ENCODE results near the gene LSM7. TPM values are rescaled to one million over a fixed set of nuclear protein-coding genes. Genes with fewer than 3 reads are reported as not detected.
A peak's percentile ranks its signal among the peaks of the same experiment; 100 is the strongest.

The LSM7 gene
- total and polyA plus RNA-seq, 2 experiments from 2014 or later = 91.4 to 118 TPM

DNA sequence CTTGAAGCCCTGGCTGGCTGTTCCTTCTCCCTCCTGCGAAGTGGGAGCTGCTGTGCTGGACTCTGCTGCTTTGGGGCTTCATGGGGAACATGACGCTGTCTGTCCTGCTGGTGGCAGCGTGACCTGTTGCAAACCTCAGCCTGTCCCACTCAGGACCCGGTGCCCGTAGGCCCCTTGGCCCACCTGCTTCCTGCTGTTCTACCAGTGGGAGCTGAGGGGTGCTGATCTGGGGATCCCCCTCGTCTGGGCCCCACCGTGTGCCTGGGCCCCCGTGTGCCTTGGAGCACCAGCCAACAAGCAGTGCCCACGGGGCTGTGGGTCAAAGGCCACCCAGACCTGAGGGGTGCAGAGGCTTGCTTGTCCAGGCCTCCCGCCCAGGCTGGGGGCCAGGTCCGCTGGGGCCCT is 5.4 kb upstream of the LSM7 start:
- in situ Hi-C loops (cut with MboI) = no loop called here
- Histone ChIP-seq H3K9ac (no peak overlapping the region), H3K27me3 (replicated peaks; ENCODE audit: insufficient read depth) (no peaks in the 10 kb centered on the region), H3K4me2 (ENCODE audit: unreplicated experiment) (no peak overlapping the region), H3K9me2 (ENCODE audit: insufficient read depth) (no peaks in the 10 kb centered on the region), H3K4me1 (ENCODE audit: insufficient read depth) (peaks cover 6% of the 10 kb centered on the region; the same call in 1 of the 2 replicates), H3K27ac (no peak overlapping the region), H3K36me3 (ENCODE audit: low read depth) (no peaks in the 10 kb centered on the region), H2AFZ (no peak overlapping the region), H3F3A (ENCODE audit: insufficient read depth) (peaks cover 16% of the 10 kb centered on the region; the same call in 1 of the 2 replicates), H4K20me1 (ENCODE audit: insufficient read depth) (no peaks in the 10 kb centered on the region; the same call in 1 of the 2 replicates), H3K4me3 (no peak overlapping the region), H3K79me2 (ENCODE audit: insufficient read depth) (peaks cover 82% of the 10 kb centered on the region), H3K9me3 (ENCODE audit: low read depth) (no peaks in the 10 kb centered on the region)
- DNase-seq = no peak
- WGBS, 2 experiments (ENCODE audit: low coverage in 1 of 2, low lambda C conversion rate in 2 of 2, missing lambda C conversion rate in 2 of 2) = 69 to 73% methylated on average over 10 to 11 of the region's 11 CpGs
- TF ChIP-seq EZH2 (IDR thresholded peaks at IDR 0.05; ENCODE audit: insufficient read depth, poor library complexity, severe bottlenecking) (no peak), EZH2phosphoT487 (IDR thresholded peaks at IDR 0.05; ENCODE audit: insufficient read depth, low read depth) (no peak)

DNA sequence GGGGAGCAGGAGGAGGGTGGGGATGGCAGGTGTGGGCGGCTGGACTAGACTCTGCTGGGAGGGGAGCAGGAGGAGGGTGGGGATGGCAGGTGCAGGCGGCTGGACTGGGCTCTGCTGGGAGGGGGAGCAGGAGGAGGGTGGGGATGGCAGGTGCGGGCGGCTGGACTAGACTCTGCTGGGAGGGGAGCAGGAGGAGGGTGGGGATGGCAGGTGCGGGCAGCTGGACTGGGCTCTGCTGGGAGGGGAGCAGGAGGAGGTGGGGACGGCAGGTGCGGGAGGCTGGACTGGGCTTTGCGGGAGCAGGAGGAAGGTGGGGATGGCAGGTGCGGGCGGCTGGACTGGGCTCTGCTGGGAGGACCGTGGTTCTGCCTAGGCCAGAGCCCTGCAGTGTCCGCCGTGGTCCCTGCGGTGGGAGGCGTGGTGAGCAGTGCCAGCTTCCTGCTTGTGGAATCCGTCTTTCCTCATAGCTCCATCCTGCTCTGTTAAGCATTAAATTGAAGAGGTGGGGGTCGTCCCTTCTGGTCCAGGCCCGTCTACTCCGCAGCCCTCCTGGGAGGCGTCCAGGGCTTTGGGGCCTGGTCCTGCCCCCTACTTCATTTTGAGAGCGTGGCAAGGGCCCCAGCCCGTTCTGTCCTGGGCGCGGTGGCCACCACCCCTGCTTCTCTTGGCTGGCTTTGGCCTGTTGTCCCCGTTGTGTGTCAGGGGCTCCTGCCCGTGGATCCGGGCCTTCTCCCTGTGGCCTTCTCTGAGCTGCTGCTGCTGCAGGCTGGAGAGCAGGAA is 4.8 kb upstream of the LSM7 start:
- H3K27ac ChIP-seq = no peak overlapping the region
- H3K36me3 ChIP-seq (ENCODE audit: low read depth) = no peaks in the 10 kb centered on the region

DNA sequence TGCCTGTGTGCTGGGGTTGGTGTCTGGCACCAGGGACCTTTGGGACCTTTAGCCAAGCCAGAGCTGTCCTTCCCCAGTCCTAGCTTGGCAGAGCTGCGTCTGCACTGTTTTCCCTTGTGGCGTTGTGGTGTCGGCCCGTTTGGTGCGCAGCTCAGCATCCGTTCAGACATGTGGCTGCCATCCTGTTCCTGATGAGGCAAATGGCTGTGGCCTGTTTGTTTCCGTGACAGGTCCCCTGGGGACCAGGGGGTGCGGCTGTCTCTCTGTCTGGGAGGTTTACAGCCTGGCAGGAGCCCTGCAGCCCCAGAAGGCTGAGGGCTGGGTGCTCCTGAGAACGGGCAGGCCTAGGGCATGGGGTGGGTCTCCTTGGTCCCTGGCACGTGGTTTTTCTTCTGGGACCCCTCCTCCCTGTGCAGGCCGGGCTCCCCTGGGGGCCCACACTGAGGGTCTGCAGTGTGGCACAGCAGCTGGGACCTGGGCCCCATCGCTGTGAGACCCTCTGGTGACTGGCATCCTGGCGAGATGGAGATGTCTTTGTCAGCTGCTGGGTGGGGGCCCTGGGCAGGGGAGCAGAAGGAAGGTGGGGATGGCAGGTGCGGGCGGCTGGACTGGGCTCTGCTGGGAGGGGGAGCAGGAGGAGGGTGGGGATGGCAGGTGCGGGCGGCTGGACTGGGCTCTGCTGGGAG is 4.1 kb upstream of the LSM7 start:
- TF ChIP-seq EZH2phosphoT487 (IDR thresholded peaks at IDR 0.05; ENCODE audit: insufficient read depth, low read depth) = no peak
- TF ChIP-seq EZH2 (IDR thresholded peaks at IDR 0.05; ENCODE audit: insufficient read depth, poor library complexity, severe bottlenecking) = no peak
- Histone ChIP-seq H4K20me1 (ENCODE audit: insufficient read depth) (no peaks in the 10 kb centered on the region; the same call in 1 of the 2 replicates), H3K36me3 (ENCODE audit: low read depth) (no peaks in the 10 kb centered on the region), H3K4me3 (no peak overlapping the region), H3K27ac (no peak overlapping the region), H3K9me2 (ENCODE audit: insufficient read depth) (no peaks in the 10 kb centered on the region), H3K4me1 (ENCODE audit: insufficient read depth) (peaks cover 6% of the 10 kb centered on the region; the same call in 1 of the 2 replicates), H3K79me2 (ENCODE audit: insufficient read depth) (peaks cover 88% of the 10 kb centered on the region), H3F3A (ENCODE audit: insufficient read depth) (peaks cover 16% of the 10 kb centered on the region; the same call in 1 of the 2 replicates), H3K4me2 (ENCODE audit: unreplicated experiment) (no peak overlapping the region), H2AFZ (no peak overlapping the region), H3K27me3 (replicated peaks; ENCODE audit: insufficient read depth) (no peaks in the 10 kb centered on the region), H3K9ac (peak overlapping the region; percentile 11; the same call in 1 of the 2 replicates), H3K9me3 (ENCODE audit: low read depth) (no peaks in the 10 kb centered on the region)
- DNase-seq = no peak
- in situ Hi-C loops (cut with MboI) = no loop called here
- WGBS, 2 experiments (ENCODE audit: low coverage in 1 of 2, low lambda C conversion rate in 2 of 2, missing lambda C conversion rate in 2 of 2) = 47 to 51% methylated on average over 13 to 17 of the region's 17 CpGs

More for the DNA sequence above, 4.8 kb upstream of the LSM7 start:
- Histone ChIP-seq H3K4me2 (ENCODE audit: unreplicated experiment) (no peak overlapping the region), H3K79me2 (ENCODE audit: insufficient read depth) (peaks cover 85% of the 10 kb centered on the region), H3K4me3 (no peak overlapping the region), H3K9me2 (ENCODE audit: insufficient read depth) (no peaks in the 10 kb centered on the region), H2AFZ (no peak overlapping the region), H3K4me1 (ENCODE audit: insufficient read depth) (peaks cover 6% of the 10 kb centered on the region; the same call in 1 of the 2 replicates), H3K9ac (no peak overlapping the region), H4K20me1 (ENCODE audit: insufficient read depth) (no peaks in the 10 kb centered on the region; the same call in 1 of the 2 replicates), H3F3A (ENCODE audit: insufficient read depth) (peaks cover 16% of the 10 kb centered on the region; the same call in 1 of the 2 replicates), H3K27me3 (replicated peaks; ENCODE audit: insufficient read depth) (no peaks in the 10 kb centered on the region), H3K9me3 (ENCODE audit: low read depth) (no peaks in the 10 kb centered on the region)
- no peak for DNase-seq
- WGBS, 2 experiments (ENCODE audit: low coverage in 1 of 2, low lambda C conversion rate in 2 of 2, missing lambda C conversion rate in 2 of 2) = 60 to 79% methylated on average over 15 to 27 of the region's 27 CpGs
- in situ Hi-C loops (cut with MboI) = no loop called here
- TF ChIP-seq EZH2phosphoT487 (IDR thresholded peaks at IDR 0.05; ENCODE audit: insufficient read depth, low read depth) = no peak
- no peak for TF ChIP-seq EZH2 (IDR thresholded peaks at IDR 0.05; ENCODE audit: insufficient read depth, poor library complexity, severe bottlenecking)

DNA sequence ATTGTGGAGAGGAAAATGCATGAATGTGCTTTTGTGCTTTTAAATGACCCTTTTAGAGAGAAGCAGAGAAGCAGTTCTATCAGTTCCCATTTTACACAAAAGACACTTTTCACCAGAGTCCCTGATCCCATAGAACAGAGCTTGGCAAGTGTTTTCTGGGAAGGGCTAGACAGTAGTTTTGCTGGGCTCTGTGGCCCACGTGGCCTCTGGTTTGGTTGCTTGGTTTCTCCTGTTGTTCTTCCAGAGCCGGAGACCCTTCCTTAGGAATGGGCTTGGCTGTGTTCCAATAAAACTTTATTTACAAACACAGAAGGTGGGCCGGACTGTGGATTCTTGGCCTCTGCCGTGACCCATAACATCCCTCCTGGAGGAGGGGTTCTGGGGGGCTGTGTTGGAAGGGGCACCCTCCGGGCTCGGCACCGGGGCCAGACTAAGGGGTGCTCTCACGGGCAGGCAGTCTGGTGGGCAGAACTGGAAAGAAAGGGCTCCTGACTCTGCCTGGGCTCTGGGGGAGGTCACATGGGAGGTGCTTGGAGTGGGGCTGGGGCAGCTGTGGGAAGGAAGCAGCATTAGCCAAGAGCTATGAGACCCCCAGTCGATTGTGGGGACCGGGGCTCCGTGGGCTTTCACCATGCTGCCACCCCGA is 3.3 kb upstream of the LSM7 start:
- Histone ChIP-seq H3K79me2 (ENCODE audit: insufficient read depth) (peaks cover 90% of the 10 kb centered on the region), H3K27ac (no peak overlapping the region)
- WGBS, 2 experiments (ENCODE audit: low coverage in 1 of 2, low lambda C conversion rate in 2 of 2, missing lambda C conversion rate in 2 of 2) = 58 to 66% methylated on average over 12 of the region's 12 CpGs

More for the DNA sequence above, 3.3 kb upstream of the LSM7 start:
- in situ Hi-C loops (cut with MboI) = no loop called here
- TF ChIP-seq EZH2 (IDR thresholded peaks at IDR 0.05; ENCODE audit: insufficient read depth, poor library complexity, severe bottlenecking) (no peak), EZH2phosphoT487 (IDR thresholded peaks at IDR 0.05; ENCODE audit: insufficient read depth, low read depth) (no peak)
- Histone ChIP-seq H3K4me2 (ENCODE audit: unreplicated experiment) (no peak overlapping the region), H3K9me2 (ENCODE audit: insufficient read depth) (no peaks in the 10 kb centered on the region), H3F3A (ENCODE audit: insufficient read depth) (peaks cover 16% of the 10 kb centered on the region; the same call in 1 of the 2 replicates), H3K27me3 (replicated peaks; ENCODE audit: insufficient read depth) (no peaks in the 10 kb centered on the region), H3K9me3 (ENCODE audit: low read depth) (no peaks in the 10 kb centered on the region), H4K20me1 (ENCODE audit: insufficient read depth) (no peaks in the 10 kb centered on the region; the same call in 1 of the 2 replicates), H2AFZ (no peak overlapping the region), H3K4me1 (ENCODE audit: insufficient read depth) (peaks cover 6% of the 10 kb centered on the region; the same call in 1 of the 2 replicates), H3K36me3 (ENCODE audit: low read depth) (no peaks in the 10 kb centered on the region), H3K4me3 (no peak overlapping the region), H3K9ac (peak overlapping the region; percentile 11; the same call in 1 of the 2 replicates)
- DNase-seq = no peak

Data from GM23248 (cell line).